Loucy (cell line): ENCODE data around the gene GOT1.

Source experiments
- CTCF ChIP-seq: fragments of 200-600 bp; sonication (generic); conservative IDR thresholded peaks from 2 replicates; pipeline ENCODE4 v1.5.1; 2014; ENCODE audit warnings: mild to moderate bottlenecking, antibody characterized with exemption, low read length
- EZH2phosphoT487 ChIP-seq: fragments of 200-600 bp; IDR thresholded peaks from 2 replicates; pipeline ENCODE4 v1.6.1; 2018; ENCODE audit warnings: antibody characterized with exemption, mild to moderate bottlenecking, moderate library complexity, borderline replicate concordance

GRCh38 chr10:99431190-99431760, 851 bp upstream of the GOT1 start:
- TF ChIP-seq CTCF (no peak), EZH2phosphoT487 (no peak)
